Activated T-cell treated with anti-CD3 and anti-CD28 coated beads for 48 hours (primary cell): ENCODE results near the gene SUGT1.
"Not testable (repeated sequence)": the region's sequence is repeated elsewhere in the genome, so short reads cannot be mapped to it uniquely, and the experiment has no call there.

Source experiments
- DNase-seq: peaks from one replicate; pipeline ENCODE4 v3.0.0-alpha.2; 2020; ENCODE audit warnings: low read depth

The SUGT1 gene

DNA sequence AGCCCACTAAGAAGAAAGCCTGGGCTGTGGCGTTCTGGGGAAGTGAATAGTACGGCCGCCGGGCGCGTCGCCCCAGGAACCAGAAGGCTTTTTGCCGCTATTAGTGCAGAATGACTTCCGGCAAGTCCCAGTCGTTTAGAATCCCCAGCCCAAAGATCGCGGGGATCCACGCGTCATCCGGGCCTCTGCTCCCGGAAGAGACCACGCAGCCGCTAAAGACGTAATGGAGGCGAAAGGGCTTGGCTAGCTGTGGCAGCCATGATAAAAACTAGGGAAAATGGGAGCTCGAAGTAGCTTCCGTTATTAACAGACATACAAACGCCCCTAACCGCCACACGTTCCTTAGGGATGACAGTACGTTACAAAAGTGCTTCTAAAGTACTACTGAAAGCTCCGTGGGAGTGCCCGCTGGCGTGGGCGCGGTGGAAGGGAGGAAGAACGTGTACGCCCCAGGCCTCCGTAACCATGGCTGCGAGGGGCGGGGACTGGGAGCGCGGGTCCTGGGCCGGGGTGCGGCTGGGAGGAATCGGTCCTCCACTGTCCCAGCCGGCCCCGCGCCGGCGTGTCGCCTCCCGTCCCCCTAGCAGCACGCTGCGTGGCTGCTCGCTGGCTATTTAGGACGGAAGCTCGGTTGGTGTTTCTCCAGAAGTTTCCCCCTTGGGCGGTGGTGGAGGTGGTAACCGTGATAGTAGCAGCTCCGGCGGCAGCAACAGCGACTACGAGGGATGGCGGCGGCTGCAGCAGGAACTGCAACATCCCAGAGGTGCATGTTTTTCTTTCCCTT lies at the start of gene SUGT1:
Gene SUGT1, plus strand, starts transcription at position 641 of the 784 bp plus-strand sequence. Its CDS starts 85 bp downstream, at position 726.
- peak; percentile 92 for DNase-seq

DNA sequence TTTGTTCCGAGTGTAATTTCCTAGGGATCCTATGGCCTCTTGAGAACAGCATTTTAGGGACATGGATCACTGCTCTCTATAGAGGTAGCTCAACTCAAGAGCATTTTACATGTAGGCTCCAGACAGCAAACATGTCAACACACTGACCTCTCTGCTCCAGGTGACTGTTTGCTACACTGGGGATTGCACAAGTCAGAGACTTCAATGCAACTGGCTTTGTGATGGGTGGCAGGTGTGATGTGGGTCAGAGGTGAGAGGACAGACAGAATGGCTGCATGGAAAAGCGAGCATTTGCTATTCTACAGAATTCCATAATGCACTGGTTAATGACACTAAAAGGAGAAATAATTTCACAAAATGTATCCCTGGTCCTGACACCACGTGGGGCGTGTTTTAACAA lies 49.3 kb upstream of the SUGT1 start:
- not testable (repeated sequence) for DNase-seq

DNA sequence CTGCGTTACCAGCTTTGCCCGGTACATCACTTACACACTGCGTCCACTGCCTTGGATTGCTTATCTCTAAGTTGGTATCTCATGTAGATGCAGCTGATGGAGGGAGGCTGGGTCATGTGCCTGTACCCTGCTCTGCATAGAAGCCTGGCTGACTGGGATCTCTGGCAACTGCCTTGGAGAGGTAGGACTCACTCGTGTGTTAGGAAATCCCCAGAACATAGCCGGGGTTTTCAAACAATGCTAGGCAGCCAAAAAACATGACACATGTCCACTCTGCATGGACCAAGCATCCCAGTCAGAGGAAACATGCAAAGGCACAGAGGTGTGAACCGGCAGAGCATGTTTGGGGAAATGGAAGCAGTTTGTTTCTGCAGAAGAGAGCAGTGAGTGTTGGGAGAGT lies 46.5 kb upstream of the SUGT1 start:
- DNase-seq, result not testable (repeated sequence)

DNA sequence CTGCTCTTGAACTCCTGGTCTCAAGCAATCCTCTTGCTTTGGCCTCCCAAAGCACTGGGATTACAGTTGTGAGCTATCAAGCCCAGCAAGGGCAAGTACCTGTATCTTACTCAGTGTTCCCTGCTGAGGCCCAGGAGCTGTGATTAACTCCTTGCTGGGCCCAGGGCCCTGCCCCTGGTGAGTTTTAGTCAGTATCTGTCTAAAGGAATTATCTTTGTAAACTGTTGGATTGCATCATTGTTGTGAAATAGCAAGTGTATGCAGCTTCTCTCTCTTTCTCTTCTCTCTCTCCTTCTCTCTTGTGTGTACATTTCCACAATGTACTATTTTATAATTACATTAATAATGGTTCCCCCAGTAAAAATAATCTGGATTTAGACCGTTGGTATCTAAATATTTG lies 45.8 kb upstream of the SUGT1 start:
- DNase-seq, result not testable (repeated sequence)

DNA sequence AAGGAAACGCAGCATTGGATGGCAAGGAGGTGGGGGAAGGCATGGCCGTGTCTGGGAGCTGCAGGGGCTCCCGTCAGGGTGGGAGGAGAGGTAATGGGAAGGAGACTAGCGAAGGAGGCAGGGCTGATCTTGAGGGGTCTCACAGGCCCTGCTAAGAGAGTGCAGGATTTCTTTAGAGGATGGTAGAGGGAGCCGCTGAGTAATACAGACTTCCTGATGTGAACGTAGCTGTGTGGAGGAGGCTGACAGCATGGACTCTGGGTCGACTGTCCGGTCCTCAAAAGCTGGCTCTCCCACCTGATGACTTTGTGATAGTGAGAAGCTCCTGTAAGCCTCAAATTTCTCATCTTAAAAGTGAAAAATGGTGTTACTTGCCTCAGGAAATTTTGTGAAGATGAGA lies 44.5 kb upstream of the SUGT1 start:
- DNase-seq, result not testable (repeated sequence)

DNA sequence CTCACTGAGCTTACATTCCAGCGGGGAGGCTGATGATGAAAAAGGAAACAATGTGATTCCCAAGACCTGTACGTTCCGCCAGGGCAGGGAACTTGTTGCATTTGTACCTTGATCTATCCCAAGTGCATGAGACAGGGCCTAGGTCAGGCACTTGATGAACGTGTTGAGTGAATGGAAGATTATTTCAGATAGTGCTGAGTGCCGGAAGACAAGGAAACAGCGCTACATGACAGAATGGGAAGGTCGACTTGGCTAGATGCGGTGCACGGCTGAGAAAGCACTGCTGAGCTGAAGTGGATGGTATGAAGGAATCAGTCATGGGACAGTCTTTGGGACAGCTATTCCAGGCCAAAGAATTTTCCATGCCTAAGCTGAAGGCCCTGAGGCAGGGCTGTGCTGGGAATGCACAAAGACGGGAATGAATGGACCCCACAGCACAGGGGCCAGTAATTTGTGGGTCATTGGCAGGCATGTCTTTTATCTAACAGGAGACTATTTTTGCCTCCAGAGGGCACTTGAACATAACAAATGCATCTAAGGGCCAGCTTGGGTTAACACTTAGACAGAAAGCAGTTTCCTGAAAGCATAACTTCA lies 43.5 kb upstream of the SUGT1 start:
- DNase-seq, result not testable (repeated sequence)

DNA sequence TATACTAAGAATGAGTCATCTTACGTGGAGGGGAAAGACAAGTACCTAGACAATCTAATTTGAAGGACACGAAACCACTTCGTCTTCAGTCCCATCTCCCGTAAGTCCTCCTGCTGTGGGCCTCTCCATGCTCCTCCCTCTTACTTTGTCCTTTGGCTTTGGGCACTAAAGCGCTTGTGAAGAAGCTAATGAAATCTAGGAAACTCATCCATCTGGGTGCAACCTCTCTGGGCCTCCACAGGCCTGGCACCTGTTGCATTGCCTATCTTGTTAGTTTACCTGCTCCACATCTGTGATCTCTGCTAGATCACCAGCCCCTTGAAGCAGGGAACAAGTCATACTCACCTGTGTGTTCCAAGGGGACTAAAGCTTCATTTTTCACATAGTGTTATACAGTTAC lies 42.5 kb upstream of the SUGT1 start:
- DNase-seq, result not testable (repeated sequence)

DNA sequence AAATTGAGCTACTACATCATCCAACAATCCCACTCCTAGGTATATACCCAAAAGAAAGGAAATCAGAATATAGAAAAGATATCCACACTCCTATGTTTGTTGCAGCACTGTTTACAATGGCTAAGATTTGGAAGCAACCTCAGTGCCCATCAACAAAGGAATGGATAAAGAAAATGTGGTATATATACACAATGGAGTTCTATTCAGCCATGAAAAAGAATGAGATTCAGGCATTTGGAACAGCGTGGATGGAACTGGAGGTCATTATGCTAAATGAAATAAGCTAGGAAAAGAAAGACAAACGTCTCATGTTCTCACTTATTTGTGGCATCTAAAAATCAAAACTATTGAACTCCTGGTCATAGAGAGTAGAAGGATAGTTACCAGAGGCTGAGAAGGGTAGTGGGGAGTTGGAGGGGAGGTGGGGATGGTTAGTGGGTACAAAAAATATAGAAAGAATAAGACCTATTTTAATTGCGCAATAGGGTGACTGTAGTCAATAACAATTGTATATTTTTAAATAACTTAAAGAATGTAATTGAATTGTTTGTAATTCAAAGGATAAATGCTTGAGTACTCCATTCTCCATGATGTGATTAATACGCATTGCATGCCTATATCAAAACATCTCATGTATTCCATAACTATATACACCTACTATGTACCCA lies 37.4 kb upstream of the SUGT1 start:
- no peak for DNase-seq

DNA sequence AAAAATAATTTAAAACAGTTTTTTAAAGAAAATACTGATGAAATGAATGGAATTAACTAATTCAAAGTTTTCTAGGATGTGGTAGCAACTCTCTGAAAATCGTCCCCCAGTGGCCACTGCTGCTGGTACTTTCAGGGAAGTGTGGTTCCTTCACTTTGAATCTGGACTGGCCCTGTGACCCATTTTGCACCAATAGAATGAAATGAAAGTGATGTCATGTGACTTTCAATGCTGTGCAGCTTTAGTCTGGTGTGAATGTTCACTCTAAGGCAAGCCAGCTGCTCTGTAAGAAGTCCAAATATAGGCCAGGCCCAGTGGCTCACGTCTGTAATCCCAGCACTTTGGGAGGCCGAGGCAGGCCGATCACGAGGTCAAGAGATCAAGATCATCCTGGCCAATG lies 36.8 kb upstream of the SUGT1 start:
- DNase-seq, result no peak

DNA sequence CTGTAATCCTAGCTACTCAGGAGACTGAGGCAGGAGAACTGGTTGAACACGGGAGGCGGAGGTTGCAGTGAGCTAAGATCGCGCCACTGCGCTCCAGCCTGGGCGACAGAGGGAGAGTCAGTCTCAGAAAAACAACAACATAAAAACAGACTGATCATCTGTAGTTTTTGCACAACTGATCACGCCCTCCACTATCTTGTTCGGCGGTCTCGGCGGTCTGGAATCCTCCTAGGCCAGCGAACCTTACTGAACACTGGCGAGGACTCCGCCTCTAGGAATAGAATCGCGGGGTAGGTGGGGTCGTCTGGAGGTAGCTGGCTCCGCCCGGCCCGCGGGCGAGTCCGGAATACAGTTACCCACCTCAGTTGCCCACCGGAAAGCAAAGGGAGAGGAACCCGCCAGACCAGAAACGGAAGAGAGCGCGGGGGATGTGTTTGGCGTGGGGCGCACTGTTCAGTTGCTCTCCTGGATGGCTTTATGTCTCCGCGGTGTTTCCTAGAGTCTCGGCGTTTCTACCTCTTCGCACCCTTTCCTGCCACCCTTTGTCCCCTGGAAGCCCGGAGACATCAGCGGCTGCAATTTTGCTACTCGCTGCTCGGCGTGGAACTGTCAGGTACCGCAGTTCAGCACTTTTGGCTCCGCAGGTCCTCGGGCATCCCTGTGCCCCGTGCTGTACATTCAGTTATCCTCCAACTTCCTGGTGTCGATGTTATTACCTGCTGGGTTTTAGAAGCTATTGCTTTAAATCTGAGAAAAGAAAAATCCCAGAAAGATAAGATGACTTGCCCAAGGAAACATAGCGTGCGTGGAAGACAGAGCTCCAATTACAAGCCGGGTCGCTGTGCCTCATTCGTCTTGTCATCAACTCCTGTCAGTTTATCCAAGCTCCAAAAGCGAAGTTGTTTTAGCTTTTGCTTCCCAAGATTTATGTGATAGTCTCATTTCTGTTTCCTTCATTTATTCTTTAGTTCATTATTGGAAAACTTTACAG lies 35.3 kb upstream of the SUGT1 start:
- DNase-seq, result peak; percentile 83

DNA sequence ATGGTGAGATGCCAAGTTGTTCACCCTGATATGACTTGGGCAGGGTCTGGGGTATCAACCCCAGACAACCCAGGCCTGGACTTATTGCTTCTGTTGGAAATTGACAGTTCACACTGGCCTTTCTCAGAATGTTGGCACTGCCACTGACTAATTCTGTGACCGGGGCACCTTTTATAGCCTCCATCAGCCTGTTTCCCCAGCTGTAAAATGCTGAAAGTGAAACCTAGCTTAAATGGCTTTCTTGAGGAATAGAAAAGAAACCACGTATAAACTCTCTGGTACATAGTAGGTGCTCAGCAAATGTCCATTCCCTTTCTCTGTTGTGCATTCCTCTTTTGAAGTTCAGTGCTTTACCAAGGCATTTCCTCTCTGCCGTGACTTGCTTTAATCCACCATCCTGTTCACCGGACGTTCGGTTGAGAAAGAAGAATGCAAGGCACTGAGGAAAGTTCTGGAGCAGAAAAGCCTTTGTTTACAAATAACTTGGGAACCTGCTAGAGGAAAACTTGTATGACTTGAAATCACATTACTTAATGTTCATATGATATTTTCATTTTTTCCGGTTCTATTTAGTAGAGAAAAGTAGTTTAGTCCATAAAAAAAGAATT lies 21.4 kb upstream of the SUGT1 start:
- DNase-seq, result not testable (repeated sequence)

DNA sequence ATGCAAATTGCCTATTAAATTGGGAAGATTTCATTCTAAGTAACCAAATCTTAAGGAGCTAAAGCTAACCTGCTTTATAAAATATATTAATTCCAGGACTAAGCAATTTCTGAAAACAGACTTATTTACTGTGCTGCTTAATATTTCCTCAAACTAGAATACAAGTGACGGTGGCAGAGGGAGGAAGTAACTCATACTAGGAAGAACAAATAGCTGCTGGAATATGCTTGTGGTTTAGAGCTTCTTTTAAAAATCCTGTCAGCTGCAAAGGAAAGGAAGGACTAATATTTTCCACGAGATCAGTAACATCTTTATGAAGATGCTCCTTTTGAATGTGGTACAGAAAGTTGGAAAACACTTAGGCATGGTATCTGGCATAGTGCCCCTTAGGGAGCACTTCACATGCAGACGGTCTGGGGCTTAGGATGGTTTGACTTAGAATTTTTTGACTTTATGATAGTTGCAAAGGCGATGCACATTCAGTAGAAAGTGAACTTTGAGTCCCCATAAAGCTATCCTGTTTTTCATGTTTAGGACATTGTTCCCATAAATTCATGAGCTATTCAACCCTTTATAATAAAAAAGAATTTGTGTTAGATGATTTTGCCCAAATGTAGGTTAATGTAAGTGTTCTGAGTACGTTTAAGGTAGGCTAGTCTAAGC lies 13.8 kb upstream of the SUGT1 start:
- DNase-seq, result no peak

DNA sequence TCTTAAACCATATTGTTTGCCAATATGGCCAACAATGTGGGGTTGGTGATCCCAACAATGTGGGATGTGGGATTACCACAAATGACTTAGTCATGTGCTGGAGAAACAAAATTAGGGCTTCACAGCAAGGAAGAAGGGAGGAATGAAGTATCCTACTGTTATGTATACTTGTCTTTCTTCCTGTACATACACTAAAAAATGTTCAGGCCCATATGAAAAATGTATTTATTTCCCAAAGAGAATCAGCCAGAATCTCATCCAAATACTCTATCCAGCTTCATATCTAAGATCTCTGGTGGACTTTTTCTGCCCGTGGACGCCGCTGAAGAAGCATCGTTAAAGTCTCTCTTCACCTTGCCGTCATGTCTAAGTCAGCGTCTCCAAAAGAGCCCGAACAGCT lies 10.5 kb upstream of the SUGT1 start, which contains the start of gene HNRNPA1L2:
Gene HNRNPA1L2, plus strand, starts transcription at position 301 of the 400 bp plus-strand sequence. Its CDS starts 62 bp downstream, at position 363.
- no peak for DNase-seq

DNA sequence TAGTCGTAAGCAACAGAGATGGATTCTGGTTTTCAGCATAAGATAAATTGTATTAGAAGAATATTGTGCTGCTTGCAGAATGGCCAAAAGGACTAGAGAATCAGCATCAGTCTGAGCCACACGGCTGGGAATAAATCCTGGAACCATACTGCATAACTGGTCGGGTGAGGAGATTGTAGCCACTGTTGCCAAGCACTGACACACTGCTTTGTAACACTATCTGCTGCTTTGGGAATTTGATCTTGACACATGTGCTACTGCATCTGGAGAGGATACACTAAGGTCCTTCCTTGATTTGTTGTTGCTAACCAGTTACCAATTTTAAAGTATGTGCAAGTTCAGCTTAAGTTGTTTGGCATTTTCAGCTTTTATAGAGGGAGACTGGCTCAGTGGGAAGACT lies 8.5 kb upstream of the SUGT1 start:
- no peak for DNase-seq

DNA sequence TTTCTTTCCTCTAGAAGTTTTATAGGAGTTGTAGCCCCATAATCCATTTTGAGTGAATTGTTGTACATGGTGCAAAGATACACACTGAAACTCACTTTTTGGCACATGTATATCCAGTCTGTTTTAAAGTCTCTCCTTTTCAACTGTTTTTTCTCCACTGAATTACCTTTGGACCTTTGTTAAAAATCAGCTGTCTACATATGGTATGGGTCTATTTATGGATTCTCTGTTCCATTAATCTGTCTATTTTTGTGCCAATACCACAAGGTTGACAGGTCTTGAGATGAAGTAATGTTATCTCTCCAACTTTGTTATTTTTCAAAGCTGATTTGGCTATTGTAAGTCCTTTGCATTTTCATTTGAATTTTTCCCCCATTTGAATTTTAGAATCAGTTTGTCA lies 5.7 kb upstream of the SUGT1 start:
- no peak for DNase-seq

DNA sequence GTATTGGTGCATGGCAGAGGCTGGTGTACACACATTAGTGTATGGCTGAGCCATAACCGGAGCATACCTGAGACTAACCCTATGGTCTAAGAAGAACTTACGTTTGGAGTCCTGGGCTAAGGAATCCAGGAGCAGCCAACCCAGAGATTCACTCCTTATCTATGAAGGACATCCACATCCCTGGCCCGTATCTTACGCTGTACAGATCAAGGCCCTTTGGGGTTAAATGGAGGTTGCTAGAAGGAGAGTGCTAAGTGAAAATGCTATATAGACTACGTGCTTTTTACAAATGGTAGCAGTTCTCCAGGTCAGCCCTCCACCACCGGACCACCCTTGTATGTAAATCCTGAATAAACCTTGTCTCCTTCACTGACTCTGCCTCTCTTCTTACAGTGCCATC lies 1.9 kb upstream of the SUGT1 start:
- no peak for DNase-seq

DNA sequence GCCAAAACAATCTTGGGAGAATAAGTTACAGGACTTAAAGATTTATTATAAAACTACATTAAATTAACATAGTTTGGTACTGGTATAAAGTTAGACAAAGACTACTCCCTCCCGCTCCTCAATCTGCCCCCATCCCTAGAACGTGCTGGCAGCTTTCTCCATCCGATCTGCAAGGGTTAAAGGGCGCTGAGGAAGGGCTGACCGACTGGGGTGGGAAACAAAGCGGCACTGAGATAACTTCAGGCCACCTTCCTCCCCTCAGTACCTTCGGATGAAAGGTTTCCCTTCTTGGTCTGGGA lies 790 bp upstream of the SUGT1 start:
- DNase-seq, result no peak

DNA sequence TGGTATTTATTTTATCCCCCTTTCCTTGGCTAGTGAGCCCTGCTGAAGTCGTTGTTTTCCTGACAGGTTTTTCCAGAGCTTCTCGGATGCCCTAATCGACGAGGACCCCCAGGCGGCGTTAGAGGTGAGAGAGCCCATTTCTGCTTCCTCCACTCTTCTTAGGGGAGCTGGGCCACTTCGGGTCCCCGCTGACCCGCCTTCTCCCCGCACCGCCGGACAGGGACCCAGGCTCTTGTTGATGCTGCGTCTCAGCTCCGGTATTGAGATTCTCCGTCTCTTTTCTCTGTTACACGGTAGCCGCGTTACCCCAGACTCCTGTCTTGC lies 306 bp downstream of the SUGT1 start:
- DNase-seq, result no peak

DNA sequence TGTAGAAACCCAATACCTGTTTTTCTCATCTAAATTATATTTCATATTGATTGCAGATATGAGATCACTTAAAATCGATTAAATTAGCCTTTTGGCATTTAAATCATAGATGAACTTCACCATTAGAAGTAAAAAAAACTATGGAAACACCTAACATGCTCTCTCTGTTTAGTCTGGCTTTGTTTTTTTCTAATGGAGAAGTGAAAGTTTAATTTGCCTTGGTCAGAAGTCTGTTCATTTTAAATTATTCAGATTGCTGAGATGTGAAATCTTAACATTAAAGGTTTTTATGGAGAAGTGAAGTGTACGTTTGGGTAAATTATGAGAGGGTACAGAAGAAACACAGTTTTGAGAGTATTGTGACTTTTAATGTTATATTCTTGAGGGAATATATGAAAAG lies 6.7 kb downstream of the SUGT1 start:
- no peak for DNase-seq

DNA sequence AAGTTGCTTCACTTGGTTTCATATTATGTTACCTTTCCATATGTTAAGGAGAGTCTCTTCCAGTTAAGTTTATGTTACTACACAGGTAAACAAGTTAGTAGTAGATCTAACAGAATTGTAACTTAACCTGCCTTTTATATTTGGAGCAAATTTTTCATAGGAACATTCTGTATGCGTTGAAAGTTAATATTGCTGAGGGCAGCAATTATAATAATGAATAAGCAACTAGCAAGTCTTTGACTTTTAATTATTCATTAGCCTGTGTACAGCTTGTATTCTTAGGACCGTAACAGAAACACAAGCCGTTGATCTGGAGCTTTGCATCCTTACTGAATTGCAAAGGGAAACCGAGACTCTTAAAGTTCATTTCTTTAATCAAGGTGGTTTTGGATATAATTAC lies 11.6 kb downstream of the SUGT1 start:
- no peak for DNase-seq

DNA sequence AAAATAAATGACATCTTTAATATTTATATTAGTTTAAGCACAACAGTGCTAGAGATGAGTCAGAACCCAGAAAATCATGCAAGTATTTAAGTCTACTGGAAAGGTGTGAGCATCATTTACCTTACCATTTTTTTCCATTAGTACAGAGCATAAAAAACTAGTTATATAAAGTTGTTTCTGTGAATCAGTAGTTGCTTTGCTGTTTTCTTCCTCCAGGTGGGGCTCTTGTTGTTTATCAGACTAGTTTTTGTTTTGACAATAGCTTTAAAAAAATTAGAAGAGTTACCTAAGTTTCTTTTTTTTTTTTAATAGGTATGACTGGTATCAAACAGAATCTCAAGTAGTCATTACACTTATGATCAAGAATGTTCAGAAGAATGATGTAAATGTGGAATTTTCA lies 12.7 kb downstream of the SUGT1 start:
- DNase-seq, result no peak
